Measurements from ENCODE around the gene IGSF6. TPM values are rescaled to one million over a fixed set of nuclear protein-coding genes. Genes with fewer than 3 reads are reported as not detected.
A peak's percentile ranks its signal among the peaks of the same experiment; 100 is the strongest.
"Not testable (repeated sequence)": the region's sequence is repeated elsewhere in the genome, so short reads cannot be mapped to it uniquely, and the experiment has no call there.

Gene IGSF6
- total and polyA plus RNA-seq, 2 of the 13 experiments (the other 11 are each of a cell fraction or from before 2014, with no cell fraction given) = not detected

- WGBS (ENCODE audit: low lambda C conversion rate) = 29% methylated on average over 3 of the region's 3 CpGs
- TF ChIP-seq MAFF (IDR thresholded peaks at IDR 0.05; ENCODE audit: low read depth, low read length) (peak; percentile 90), MAFK (conservative IDR thresholded peaks at IDR 0.05 in 1 of 2, IDR thresholded peaks at IDR 0.05 in 1 of 2; ENCODE audit: low read length in 2 of 2) (peak; percentile 94), SP140L (CRISPR knock-in tag; IDR thresholded peaks at IDR 0.05; ENCODE audit: borderline replicate concordance) (no peak), ZNF629 (CRISPR knock-in tag; conservative IDR thresholded peaks at IDR 0.05) (peak; percentile 48; the same call in 1 of the 2 replicates), NFE2L1 (CRISPR knock-in tag; IDR thresholded peaks at IDR 0.05; ENCODE audit: borderline replicate concordance) (no peak)
- H4K20me1 ChIP-seq (ENCODE audit: insufficient read depth, low read length) = no peaks in the 10 kb centered on the region
- FAIRE-seq = no peak
- H3K9ac ChIP-seq (ENCODE audit: insufficient read depth, low read depth, low read length) = no peak overlapping the region
- no peaks in the 10 kb centered on the region for H3K9me3 ChIP-seq (ENCODE audit: low read length)
- in situ Hi-C loops (cut with HindIII; ENCODE audit: extremely low pct_ligation_motif_present, low pct_unique_long_range_greater_than_20kb) (no loop called here), intact Hi-C loops (cut with micrococcal nuclease; ENCODE audit: unreplicated experiment) (no loop called here)
- ChIA-PET CTCF (ENCODE audit: low intra/inter-chr PET ratio, low total read pairs) (no interaction called here), POLR2A (no interaction called here)
- no peak overlapping the region for H3K4me2 ChIP-seq (ENCODE audit: low read depth, low read length)
- H3K4me3 ChIP-seq (replicated peaks in 1 of 3; ENCODE audit: insufficient read depth in 1 of 3, low read depth in 2 of 3, low read length in 3 of 3) = no peak overlapping the region
- no peak overlapping the region for H3K27ac ChIP-seq (ENCODE audit: extremely low read length, insufficient read depth, low read length)
- no peaks in the 10 kb centered on the region for H3K4me1 ChIP-seq (ENCODE audit: insufficient read depth, low read length)
- H3K27me3 ChIP-seq (ENCODE audit: control insufficient read depth in 1 of 2, insufficient read depth in 2 of 2, low read length in 2 of 2) = peaks cover 2 to 3% of the 10 kb centered on the region in 2 experiments; a peak in 1 of 5 replicates
- no peak for DNase-seq (ENCODE audit: low spot score)
- H2AFZ ChIP-seq (ENCODE audit: low read length) = no peak overlapping the region
- no peaks in the 10 kb centered on the region for H3K79me2 ChIP-seq (ENCODE audit: insufficient read depth, low read length)
- H3K36me3 ChIP-seq (replicated peaks in 1 of 2; ENCODE audit: control insufficient read depth in 1 of 2, insufficient read depth in 2 of 2, low read length in 2 of 2) = no peaks in the 10 kb centered on the region
- no peak for ATAC-seq
- no TSS peak for BruUV-seq (replicated peaks)
Measured at GRCh38 chr16:21683184-21683583, 30.8 kb upstream of the IGSF6 start.

- DNase-seq (ENCODE audit: low spot score); H3K9ac ChIP-seq (ENCODE audit: insufficient read depth, low read depth, low read length); H3K79me2 ChIP-seq (ENCODE audit: insufficient read depth, low read length); H3K4me1 ChIP-seq (ENCODE audit: insufficient read depth, low read length); H2AFZ ChIP-seq (ENCODE audit: low read length); intact Hi-C loops (cut with micrococcal nuclease; ENCODE audit: unreplicated experiment); H3K27me3 ChIP-seq (ENCODE audit: control insufficient read depth in 1 of 2, insufficient read depth in 2 of 2, low read length in 2 of 2); H3K27ac ChIP-seq (ENCODE audit: extremely low read length, insufficient read depth, low read length); H3K36me3 ChIP-seq (replicated peaks in 1 of 2; ENCODE audit: control insufficient read depth in 1 of 2, insufficient read depth in 2 of 2, low read length in 2 of 2); ATAC-seq; BruUV-seq (replicated peaks); POLR2A ChIA-PET; H3K9me3 ChIP-seq (ENCODE audit: low read length); FAIRE-seq; CTCF ChIA-PET (ENCODE audit: low intra/inter-chr PET ratio, low total read pairs); H3K4me3 ChIP-seq (replicated peaks in 1 of 3; ENCODE audit: insufficient read depth in 1 of 3, low read depth in 2 of 3, low read length in 3 of 3); H3K4me2 ChIP-seq (ENCODE audit: low read depth, low read length); H4K20me1 ChIP-seq (ENCODE audit: insufficient read depth, low read length); in situ Hi-C loops (cut with HindIII; ENCODE audit: extremely low pct_ligation_motif_present, low pct_unique_long_range_greater_than_20kb): not testable (repeated sequence)
- peak; percentile 67; the same call in 1 of the 2 replicates for TF ChIP-seq CEBPB (IDR thresholded peaks at IDR 0.05; ENCODE audit: borderline replicate concordance, low read depth, low read length)
- 57% methylated on average over 5 of the region's 5 CpGs for WGBS (ENCODE audit: low lambda C conversion rate)
Measured at GRCh38 chr16:21680714-21681113, 28.3 kb upstream of the IGSF6 start.

GRCh38 chr16:21674456-21674855, 22.0 kb upstream of the IGSF6 start:
- H3K27me3 ChIP-seq (ENCODE audit: control insufficient read depth in 1 of 2, insufficient read depth in 2 of 2, low read length in 2 of 2); H3K9ac ChIP-seq (ENCODE audit: insufficient read depth, low read depth, low read length); FAIRE-seq; H3K36me3 ChIP-seq (replicated peaks in 1 of 2; ENCODE audit: control insufficient read depth in 1 of 2, insufficient read depth in 2 of 2, low read length in 2 of 2); H3K4me1 ChIP-seq (ENCODE audit: insufficient read depth, low read length); BruUV-seq (replicated peaks); H3K4me3 ChIP-seq (replicated peaks in 1 of 3; ENCODE audit: insufficient read depth in 1 of 3, low read depth in 2 of 3, low read length in 3 of 3); intact Hi-C loops (cut with micrococcal nuclease; ENCODE audit: unreplicated experiment); ATAC-seq; CTCF ChIA-PET (ENCODE audit: low intra/inter-chr PET ratio, low total read pairs); DNase-seq (ENCODE audit: low spot score); POLR2A ChIA-PET; H2AFZ ChIP-seq (ENCODE audit: low read length); H3K9me3 ChIP-seq (ENCODE audit: low read length); in situ Hi-C loops (cut with HindIII; ENCODE audit: extremely low pct_ligation_motif_present, low pct_unique_long_range_greater_than_20kb); H4K20me1 ChIP-seq (ENCODE audit: insufficient read depth, low read length); H3K79me2 ChIP-seq (ENCODE audit: insufficient read depth, low read length); H3K4me2 ChIP-seq (ENCODE audit: low read depth, low read length); H3K27ac ChIP-seq (ENCODE audit: extremely low read length, insufficient read depth, low read length): not testable (repeated sequence)
- 21% methylated on average over 4 of the region's 4 CpGs for WGBS (ENCODE audit: low lambda C conversion rate)
